Stimulated activated CD4-positive, alpha-beta T cell treated with anti-CD3 and anti-CD28 coated beads, Interleukin-4, amount 100 ng/mL, for 48 hours (primary cell): ENCODE results near the gene SLC12A6.
A peak's percentile ranks its signal among the peaks of the same experiment; 100 is the strongest.
"Not testable (repeated sequence)": the region's sequence is repeated elsewhere in the genome, so short reads cannot be mapped to it uniquely, and the experiment has no call there.

Source experiments
- DNase-seq, 2 donors: peaks; one replicate each; pipeline ENCODE4 v3.0.0-alpha.2; 2020; ENCODE audit warnings: low read depth in 2 of 2

SLC12A6 gene

GRCh38 chr15:34357653-34358052, 20.1 kb upstream of the SLC12A6 start:
- no peak for DNase-seq

- no peak for DNase-seq
Measured at GRCh38 chr15:34355241-34355640, 17.7 kb upstream of the SLC12A6 start.

- DNase-seq: no peak
Measured at GRCh38 chr15:34354286-34354685, 16.7 kb upstream of the SLC12A6 start.

GRCh38 chr15:34353627-34354026, 16.0 kb upstream of the SLC12A6 start:
- no peak for DNase-seq

GRCh38 chr15:34352996-34353395, 15.4 kb upstream of the SLC12A6 start:
- DNase-seq: not testable (repeated sequence)

GRCh38 chr15:34349769-34350168, 12.2 kb upstream of the SLC12A6 start:
- no peak for DNase-seq

GRCh38 chr15:34348735-34349300, 11.2 kb upstream of the SLC12A6 start:
- DNase-seq: no peak

- DNase-seq: no peak
Measured at GRCh38 chr15:34347951-34348638, 10.5 kb upstream of the SLC12A6 start.

- peak; percentile 93 to 98 for DNase-seq
Measured at GRCh38 chr15:34342737-34343575, 5.4 kb upstream of the SLC12A6 start, which contains the start of the genes NOP10 and NUTM1. NOP10 (minus strand) TSS chr15:34343136; CDS start chr15:34343073, 63 bp downstream. NUTM1 (plus strand) TSS chr15:34343315; CDS start chr15:34343697, 382 bp downstream.

- not testable (repeated sequence) for DNase-seq
Measured at GRCh38 chr15:34342213-34342736, 4.7 kb upstream of the SLC12A6 start.

- no peak for DNase-seq
Measured at GRCh38 chr15:34341381-34342212, 4.0 kb upstream of the SLC12A6 start.

- DNase-seq: no peak
Measured at GRCh38 chr15:34339946-34340345, 2.4 kb upstream of the SLC12A6 start.

GRCh38 chr15:34338347-34338746, 766 bp upstream of the SLC12A6 start:
- no peak for DNase-seq

GRCh38 chr15:34336991-34337556, 507 bp downstream of the SLC12A6 start:
- DNase-seq: no peak

GRCh38 chr15:34336231-34336990, 1.2 kb downstream of the SLC12A6 start:
- DNase-seq: no peak

GRCh38 chr15:34335176-34336032, 2.2 kb downstream of the SLC12A6 start:
- DNase-seq: no peak

- no peak for DNase-seq
Measured at GRCh38 chr15:34334672-34335071, 2.9 kb downstream of the SLC12A6 start.

GRCh38 chr15:34332553-34333120, 4.9 kb downstream of the SLC12A6 start:
- no peak for DNase-seq

GRCh38 chr15:34331809-34332208, 5.8 kb downstream of the SLC12A6 start:
- DNase-seq: no peak
